T-helper 1 cell treated with Interleukin-12 subunit alpha and Interleukin-12 subunit beta and Interleukin-4 antibody, amounts not matched to agents 30 ng/mL and 1 ng/mL, for 36 hours (primary cell): Measurements from ENCODE around the gene CTLA4. TPM values are rescaled to one million over a fixed set of nuclear protein-coding genes. Genes with fewer than 3 reads are reported as not detected.
"Not testable (repeated sequence)": the region's sequence is repeated elsewhere in the genome, so short reads cannot be mapped to it uniquely, and the experiment has no call there.

Experiments
- intact Hi-C: fragments of 100-400 bp; cut with micrococcal nuclease; formaldehyde crosslinking; loops from one replicate; pipeline ENCODE4 v1.15.1; 2024
- total RNA-seq: library from RNA; stranded (reverse); gene quantifications from 2 replicates; pipeline ENCODE4 v1.2.3, GENCODE V29; 2022

Gene CTLA4
- total RNA-seq, 1 donor from 2014 or later, result 49.2 TPM

GRCh38 chr2:203855274-203855673 lies 12.3 kb upstream of the CTLA4 start:
- intact Hi-C loops, result no loop called here

- intact Hi-C loops, result loop anchor here (1.0 to 2.0 kb wide), 3 partner anchors 27 to 52 kb away; no protein-coding TSS in a partner anchor
Measured at GRCh38 chr2:203857656-203858055, 9.9 kb upstream of the CTLA4 start.

- intact Hi-C loops, result loop anchor here (1.0 to 2.0 kb wide), 3 partner anchors 27 to 51 kb away; no protein-coding TSS in a partner anchor
Measured at GRCh38 chr2:203858176-203858575, 9.4 kb upstream of the CTLA4 start.

GRCh38 chr2:203859030-203859789 lies 8.4 kb upstream of the CTLA4 start:
- intact Hi-C loops, result loop anchor here (1.0 to 2.0 kb wide), 2 partner anchors 8 to 28 kb away; partner anchors contain the start of gene CTLA4

GRCh38 chr2:203861197-203861596 lies 6.4 kb upstream of the CTLA4 start:
- intact Hi-C loops, result no loop called here

- intact Hi-C loops, result no loop called here
Measured at GRCh38 chr2:203861607-203862006, 6.0 kb upstream of the CTLA4 start.

- intact Hi-C loops, result loop anchor here (1.0 to 5.0 kb wide), 9 partner anchors 39 to 1602 kb away; partner anchors contain the start of genes CARF, CYP20A1, FAM117B and NOP58
Measured at GRCh38 chr2:203869223-203870042, 1.9 kb downstream of the CTLA4 start.

GRCh38 chr2:203870481-203870880 lies 2.9 kb downstream of the CTLA4 start:
- intact Hi-C loops, result loop anchor here (2.0 to 5.0 kb wide), 7 partner anchors 140 to 1603 kb away; partner anchors contain the start of genes CARF, CYP20A1, FAM117B and NOP58

- intact Hi-C loops, result loop anchor here (1.0 to 5.0 kb wide), 14 partner anchors 20 to 1604 kb away; partner anchors contain the start of genes CARF, CYP20A1, FAM117B and NOP58
Measured at GRCh38 chr2:203870941-203871340, 3.4 kb downstream of the CTLA4 start.

GRCh38 chr2:203871371-203871983 lies 3.9 kb downstream of the CTLA4 start:
- intact Hi-C loops, result loop anchor here (1.0 to 5.0 kb wide), 14 partner anchors 20 to 1604 kb away; partner anchors contain the start of genes CARF, CYP20A1, FAM117B and NOP58

GRCh38 chr2:203873461-203873860 lies 5.9 kb downstream of the CTLA4 start:
- intact Hi-C loops, result loop anchor here (5.0 kb wide), 2 partner anchors 961 to 1606 kb away; partner anchors contain the start of genes CARF, NOP58 and WDR12

GRCh38 chr2:203873921-203874631 lies 6.5 kb downstream of the CTLA4 start:
- intact Hi-C loops, result loop anchor here (5.0 kb wide), 2 partner anchors 962 to 1607 kb away; partner anchors contain the start of genes CARF, NOP58 and WDR12

- intact Hi-C loops, result no loop called here
Measured at GRCh38 chr2:203875471-203875870, 7.9 kb downstream of the CTLA4 start.

- intact Hi-C loops, result no loop called here
Measured at GRCh38 chr2:203876328-203876727, 8.8 kb downstream of the CTLA4 start.

GRCh38 chr2:203878063-203878462 lies 10.5 kb downstream of the CTLA4 start:
- intact Hi-C loops, result no loop called here

GRCh38 chr2:203880557-203881125 lies 13.1 kb downstream of the CTLA4 start:
- intact Hi-C loops, result no loop called here

- intact Hi-C loops, result not testable (repeated sequence)
Measured at GRCh38 chr2:203881185-203881584, 13.6 kb downstream of the CTLA4 start.

GRCh38 chr2:203882551-203882950 lies 15.0 kb downstream of the CTLA4 start:
- intact Hi-C loops, result no loop called here

GRCh38 chr2:203886661-203887151 lies 19.1 kb downstream of the CTLA4 start:
- intact Hi-C loops, result no loop called here

GRCh38 chr2:203887677-203888076 lies 20.1 kb downstream of the CTLA4 start:
- intact Hi-C loops, result no loop called here
